Measurements from ENCODE around the gene MAP4K5. TPM values are rescaled to one million over a fixed set of nuclear protein-coding genes. Genes with fewer than 3 reads are reported as not detected.

Gene MAP4K5
- total RNA-seq, 1 experiment from 2014 or later, result 64.8 TPM

DNA sequence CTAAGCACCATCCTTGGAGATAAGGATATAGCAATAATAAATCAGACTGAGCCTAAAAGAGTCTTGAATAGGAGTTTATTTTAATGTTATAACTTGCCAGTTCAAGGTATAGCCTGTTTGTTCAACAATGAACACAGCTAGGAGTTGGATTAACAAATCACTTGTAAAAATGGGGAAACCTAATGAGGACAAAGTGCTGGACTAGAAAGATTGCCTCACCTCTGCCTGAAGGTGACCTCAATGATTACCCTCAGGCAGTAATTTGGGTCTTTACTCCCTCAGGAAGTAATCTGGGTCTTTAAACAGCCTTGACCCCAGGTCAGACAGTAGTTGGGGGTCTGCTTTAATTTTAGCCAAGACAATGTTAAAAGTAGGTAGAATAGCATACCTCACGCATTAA is 100.2 kb downstream of the MAP4K5 start:
- H3K9me3 ChIP-seq (replicated peaks), result no peaks in the 10 kb centered on the region
- H3K4me3 ChIP-seq, result no peak overlapping the region
- no peaks in the 10 kb centered on the region for H3K27me3 ChIP-seq (replicated peaks)
- DNase-seq (ENCODE audit: low read depth in 1 of 2, low spot score in 2 of 2), result no peak
- no peak overlapping the region for H3K27ac ChIP-seq
- peaks cover 9% of the 10 kb centered on the region for H3K4me1 ChIP-seq (replicated peaks)
- peaks cover 48% of the 10 kb centered on the region for H3K36me3 ChIP-seq

DNA sequence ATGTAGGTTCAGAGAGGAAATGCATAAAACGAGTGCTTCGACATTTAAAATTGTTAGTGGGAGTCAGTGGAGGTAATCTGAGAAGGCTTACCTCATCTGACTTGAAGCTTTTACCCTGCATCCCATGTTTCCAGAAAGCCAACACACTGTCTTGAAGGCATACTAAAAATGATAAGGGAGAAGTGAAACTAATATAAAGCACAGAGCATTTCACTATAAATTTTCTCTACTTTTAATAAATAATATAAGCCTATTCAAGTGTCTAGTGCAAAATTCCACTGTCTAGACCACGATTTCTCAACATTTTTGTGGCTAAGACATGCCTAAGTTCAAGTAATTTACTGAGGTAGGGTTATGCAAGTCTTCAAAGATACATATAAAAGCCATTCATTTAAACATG is 106.6 kb downstream of the MAP4K5 start:
- Histone ChIP-seq H3K36me3 (peaks cover 46% of the 10 kb centered on the region), H3K9me3 (replicated peaks) (no peaks in the 10 kb centered on the region), H3K27ac (no peak overlapping the region), H3K4me1 (replicated peaks) (no peaks in the 10 kb centered on the region), H3K4me3 (no peak overlapping the region), H3K27me3 (replicated peaks) (no peaks in the 10 kb centered on the region)
- DNase-seq (ENCODE audit: low read depth in 1 of 2, low spot score in 2 of 2), result no peak

DNA sequence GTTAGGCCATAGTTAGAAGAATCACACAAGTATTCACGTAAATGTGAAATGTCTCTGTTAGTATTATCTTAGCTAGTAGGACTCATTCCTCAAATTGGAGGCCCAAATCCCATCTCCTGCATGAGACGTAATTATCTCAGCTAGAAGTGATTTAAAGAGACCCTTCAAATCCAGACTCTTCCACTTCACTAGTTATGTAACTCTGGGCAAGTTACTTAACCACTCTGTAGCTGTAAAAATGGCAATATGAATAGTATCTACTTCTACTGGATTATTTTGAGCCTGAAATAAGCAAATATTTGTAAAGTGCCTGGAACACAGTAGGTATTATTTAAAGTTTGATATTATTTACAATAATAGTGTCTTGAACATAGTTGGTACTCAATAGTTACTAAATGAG is 107.3 kb downstream of the MAP4K5 start:
- Histone ChIP-seq H3K36me3 (peaks cover 51% of the 10 kb centered on the region), H3K4me3 (no peak overlapping the region), H3K9me3 (replicated peaks) (no peaks in the 10 kb centered on the region), H3K27me3 (replicated peaks) (no peaks in the 10 kb centered on the region), H3K4me1 (replicated peaks) (no peaks in the 10 kb centered on the region), H3K27ac (no peak overlapping the region)
- no peak for DNase-seq (ENCODE audit: low read depth in 1 of 2, low spot score in 2 of 2)

DNA sequence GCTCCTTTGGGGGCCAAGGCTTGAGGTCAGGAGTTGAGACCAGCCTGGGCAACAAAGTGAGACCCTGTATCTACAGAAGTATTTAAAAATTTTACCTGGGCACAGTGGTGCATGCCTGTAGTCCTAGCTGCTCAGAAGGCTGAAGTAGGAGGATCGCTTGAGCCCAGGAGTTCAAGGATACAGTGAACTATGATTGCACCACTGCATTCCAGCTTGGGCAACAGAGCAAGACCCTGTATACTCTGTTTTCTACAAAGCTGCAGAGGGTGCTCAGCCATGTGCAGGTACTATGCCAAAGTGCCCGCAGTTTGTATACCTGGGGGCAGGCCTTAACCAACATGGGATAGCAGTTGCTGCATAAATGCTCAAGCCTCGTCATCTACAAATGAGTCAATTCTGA is 108.8 kb downstream of the MAP4K5 start:
- Histone ChIP-seq H3K4me3 (no peak overlapping the region), H3K4me1 (replicated peaks) (no peaks in the 10 kb centered on the region), H3K9me3 (replicated peaks) (no peaks in the 10 kb centered on the region), H3K36me3 (peaks cover 58% of the 10 kb centered on the region), H3K27me3 (replicated peaks) (no peaks in the 10 kb centered on the region), H3K27ac (no peak overlapping the region)
- no peak for DNase-seq (ENCODE audit: low read depth in 1 of 2, low spot score in 2 of 2)

DNA sequence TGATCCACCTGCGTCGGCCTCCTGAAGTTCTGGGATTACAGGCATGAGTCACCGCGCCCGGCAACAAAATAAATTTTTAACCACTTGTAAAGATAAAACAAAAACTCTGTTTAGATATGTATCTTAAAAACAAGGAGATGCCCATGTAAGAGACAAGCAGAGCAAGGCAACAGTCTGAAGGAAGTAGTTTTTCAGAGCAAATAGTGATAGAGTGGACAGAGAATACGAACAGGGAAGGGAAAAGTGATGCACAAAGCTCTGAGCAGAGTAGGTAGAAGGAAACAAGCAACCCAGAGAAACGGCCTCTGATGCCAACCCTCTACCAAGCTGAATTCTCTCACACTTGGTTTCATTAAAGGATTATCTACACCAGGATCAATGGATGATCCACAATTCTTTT is 110.9 kb downstream of the MAP4K5 start:
- H3K4me3 ChIP-seq, result no peak overlapping the region
- no peaks in the 10 kb centered on the region for H3K9me3 ChIP-seq (replicated peaks)
- no peaks in the 10 kb centered on the region for H3K4me1 ChIP-seq (replicated peaks)
- no peaks in the 10 kb centered on the region for H3K27me3 ChIP-seq (replicated peaks)
- H3K36me3 ChIP-seq, result peaks cover 62% of the 10 kb centered on the region
- no peak overlapping the region for H3K27ac ChIP-seq
- no peak for DNase-seq (ENCODE audit: low read depth in 1 of 2, low spot score in 2 of 2)

DNA sequence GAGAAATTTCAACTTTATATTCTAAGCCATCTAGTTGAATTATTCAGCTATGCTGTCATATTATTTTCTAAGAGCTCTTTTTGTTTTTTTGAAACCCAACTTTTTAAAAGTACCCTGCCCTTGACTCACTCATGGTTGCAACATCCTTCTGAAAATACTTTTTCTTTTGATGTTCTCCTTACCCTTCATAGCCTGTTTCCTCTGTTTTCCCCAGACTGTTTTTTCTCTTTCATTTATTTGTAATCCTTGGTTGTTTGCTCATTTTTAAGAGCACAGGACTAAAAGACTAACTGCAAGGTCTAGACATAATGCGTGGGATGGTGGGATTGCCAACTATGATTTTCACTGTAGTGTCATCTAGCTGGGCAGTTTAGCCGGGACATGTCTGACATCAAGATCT is 114.5 kb downstream of the MAP4K5 start:
- DNase-seq (ENCODE audit: low read depth in 1 of 2, low spot score in 2 of 2), result no peak
- H3K27me3 ChIP-seq (replicated peaks), result no peaks in the 10 kb centered on the region
- H3K9me3 ChIP-seq (replicated peaks), result no peaks in the 10 kb centered on the region
- H3K4me1 ChIP-seq (replicated peaks), result no peaks in the 10 kb centered on the region
- H3K4me3 ChIP-seq, result no peak overlapping the region
- H3K36me3 ChIP-seq, result peaks cover 44% of the 10 kb centered on the region
- H3K27ac ChIP-seq, result no peak overlapping the region

DNA sequence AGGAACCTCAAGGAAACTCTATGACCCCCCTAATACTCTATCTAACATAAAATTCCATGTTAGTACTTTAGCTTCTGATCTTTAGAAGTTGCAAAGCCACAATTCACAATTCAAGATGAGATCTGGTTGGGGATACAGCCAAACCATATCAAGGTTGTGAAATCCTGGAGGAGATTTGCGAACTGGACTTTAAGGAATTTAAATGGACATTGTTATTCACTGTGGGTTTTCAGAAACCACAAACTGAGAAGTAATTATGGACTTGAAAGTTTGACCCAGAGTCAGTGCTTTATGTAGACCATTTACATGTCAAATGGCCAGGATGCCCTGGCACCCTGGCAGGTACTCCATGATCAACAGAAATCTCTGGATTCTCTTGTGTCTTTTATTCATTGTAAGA is 121.4 kb downstream of the MAP4K5 start:
- no peaks in the 10 kb centered on the region for H3K27me3 ChIP-seq (replicated peaks)
- peaks cover 7% of the 10 kb centered on the region; the same call in 1 of the 2 replicates for H3K4me1 ChIP-seq (replicated peaks)
- H3K9me3 ChIP-seq (replicated peaks), result no peaks in the 10 kb centered on the region
- no peak overlapping the region for H3K27ac ChIP-seq
- peaks cover 2% of the 10 kb centered on the region for H3K36me3 ChIP-seq
- H3K4me3 ChIP-seq, result no peak overlapping the region
- no peak for DNase-seq (ENCODE audit: low read depth in 1 of 2, low spot score in 2 of 2)

DNA sequence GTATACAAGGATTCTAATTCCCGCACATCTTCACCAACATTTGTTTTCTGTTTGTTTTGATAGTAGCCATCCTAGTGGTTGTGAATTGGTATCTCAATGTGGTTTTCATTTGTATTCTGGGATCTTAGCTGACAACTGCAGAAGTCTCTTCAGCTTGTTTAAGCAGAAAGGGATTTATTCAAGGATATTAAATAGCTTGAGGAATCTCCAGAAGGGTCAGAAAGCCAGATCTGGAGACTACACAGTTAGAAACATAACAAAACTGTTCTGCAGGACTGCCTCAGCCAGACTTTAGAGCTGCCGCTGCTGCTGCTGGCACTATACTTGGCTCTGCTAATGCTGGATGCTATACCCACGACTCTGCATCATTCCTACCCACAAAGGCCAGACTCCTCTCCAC is 122.3 kb downstream of the MAP4K5 start:
- H3K36me3 ChIP-seq, result no peaks in the 10 kb centered on the region
- peaks cover 7% of the 10 kb centered on the region; the same call in 1 of the 2 replicates for H3K4me1 ChIP-seq (replicated peaks)
- H3K9me3 ChIP-seq (replicated peaks), result no peaks in the 10 kb centered on the region
- DNase-seq (ENCODE audit: low read depth in 1 of 2, low spot score in 2 of 2), result no peak
- no peak overlapping the region for H3K27ac ChIP-seq
- H3K27me3 ChIP-seq (replicated peaks), result no peaks in the 10 kb centered on the region
- no peak overlapping the region for H3K4me3 ChIP-seq

DNA sequence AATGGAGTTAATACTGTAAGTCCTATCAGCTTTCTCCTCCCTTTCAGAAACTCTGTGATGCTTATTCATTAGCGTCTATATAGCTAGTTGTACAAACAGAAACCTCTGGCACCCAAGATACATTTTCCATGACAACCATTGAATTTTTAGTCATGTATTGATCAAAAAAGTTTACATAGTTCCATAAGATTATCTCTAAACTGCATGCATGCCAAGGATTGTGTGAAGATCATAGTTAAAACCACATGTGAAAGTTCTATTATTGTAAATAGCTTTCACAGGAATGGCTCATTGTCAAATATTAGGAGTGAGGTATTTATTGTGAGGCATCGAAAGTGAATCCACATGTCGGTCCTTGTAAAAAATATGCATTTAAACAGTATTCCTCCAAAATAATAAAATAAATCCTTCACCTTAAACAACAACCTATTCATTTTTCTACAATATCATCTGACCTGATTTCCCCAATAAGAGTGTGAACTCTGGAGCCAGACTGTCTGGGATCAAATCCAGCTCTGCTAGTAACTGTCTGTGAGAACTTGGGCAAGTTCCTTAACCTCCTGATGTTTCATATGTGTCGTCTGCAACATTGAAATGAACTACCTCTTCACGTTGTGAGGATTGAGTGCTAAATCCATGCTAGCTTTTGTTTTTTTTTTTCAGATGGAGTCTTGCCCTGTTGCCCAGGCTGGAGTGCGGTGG is 125.1 kb downstream of the MAP4K5 start:
- Histone ChIP-seq H3K27ac (no peak overlapping the region), H3K36me3 (no peaks in the 10 kb centered on the region), H3K4me3 (no peak overlapping the region), H3K4me1 (replicated peaks) (peaks cover 14% of the 10 kb centered on the region), H3K9me3 (replicated peaks) (no peaks in the 10 kb centered on the region), H3K27me3 (replicated peaks) (no peaks in the 10 kb centered on the region)
- no peak for DNase-seq (ENCODE audit: low read depth in 1 of 2, low spot score in 2 of 2)

DNA sequence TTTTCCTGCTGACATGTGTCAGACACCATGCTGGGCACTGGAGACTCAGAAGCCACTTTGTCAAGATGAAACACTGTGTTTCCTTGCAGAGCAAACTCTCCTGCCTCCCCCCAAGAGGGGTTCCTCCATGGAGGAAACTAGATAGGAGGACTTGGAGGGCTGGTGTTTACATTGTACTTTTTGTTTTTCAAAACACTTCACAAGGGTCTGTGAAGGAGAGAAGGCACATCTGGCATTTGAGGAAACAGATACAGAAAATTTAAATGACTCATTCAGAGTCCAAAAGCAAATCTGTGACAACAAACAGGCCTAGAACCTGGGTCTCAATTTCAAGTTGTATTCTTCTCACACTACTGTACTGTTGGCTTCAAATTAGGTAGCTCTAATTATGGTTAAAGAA is 128.9 kb downstream of the MAP4K5 start:
- DNase-seq (ENCODE audit: low read depth in 1 of 2, low spot score in 2 of 2), result no peak
- Histone ChIP-seq H3K27ac (no peak overlapping the region), H3K36me3 (no peaks in the 10 kb centered on the region), H3K4me1 (replicated peaks) (peaks cover 24% of the 10 kb centered on the region), H3K9me3 (replicated peaks) (no peaks in the 10 kb centered on the region), H3K27me3 (replicated peaks) (no peaks in the 10 kb centered on the region), H3K4me3 (no peak overlapping the region)

DNA sequence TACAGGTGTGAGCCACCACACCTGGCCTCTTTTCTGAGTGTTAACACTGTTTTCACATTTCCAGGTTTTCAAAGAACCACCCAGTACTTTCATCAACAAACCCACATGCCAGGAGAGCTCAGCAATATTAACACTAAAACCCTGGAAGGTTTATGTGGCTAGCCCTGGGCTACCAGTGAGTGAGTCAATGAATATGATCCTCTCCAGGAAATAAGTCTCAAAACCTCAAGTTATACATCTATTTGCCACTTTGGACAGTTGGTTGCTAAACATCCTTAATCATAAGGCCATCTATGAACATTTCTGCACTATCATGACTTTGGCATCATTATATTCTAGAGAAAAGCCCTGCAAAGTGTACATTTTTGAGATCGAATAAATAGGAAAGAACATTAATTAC is 129.4 kb downstream of the MAP4K5 start:
- no peaks in the 10 kb centered on the region for H3K36me3 ChIP-seq
- H3K27ac ChIP-seq, result no peak overlapping the region
- no peaks in the 10 kb centered on the region for H3K27me3 ChIP-seq (replicated peaks)
- H3K4me1 ChIP-seq (replicated peaks), result peaks cover 24% of the 10 kb centered on the region
- H3K4me3 ChIP-seq, result no peak overlapping the region
- no peak for DNase-seq (ENCODE audit: low read depth in 1 of 2, low spot score in 2 of 2)
- H3K9me3 ChIP-seq (replicated peaks), result no peaks in the 10 kb centered on the region

DNA sequence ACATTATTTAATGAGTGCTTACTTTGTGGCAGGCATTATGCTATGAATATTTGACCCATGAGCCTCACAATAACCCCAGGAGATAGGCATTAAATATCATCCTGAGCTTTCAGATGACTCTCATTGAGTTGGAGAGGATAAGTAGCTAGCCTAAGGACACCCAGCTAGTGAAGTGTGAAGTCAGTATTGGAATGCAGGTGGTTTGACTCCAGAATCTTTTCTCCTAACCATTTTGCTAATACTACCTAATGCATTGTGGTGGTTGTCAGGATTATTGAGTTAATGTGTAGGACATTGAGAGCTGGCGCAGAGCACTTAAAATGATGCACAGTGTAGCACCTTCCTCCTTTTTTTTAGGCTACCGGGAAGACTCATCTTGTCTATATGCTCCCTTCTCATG is 131.9 kb downstream of the MAP4K5 start:
- Histone ChIP-seq H3K4me3 (no peak overlapping the region), H3K9me3 (replicated peaks) (no peaks in the 10 kb centered on the region), H3K27ac (no peak overlapping the region), H3K36me3 (no peaks in the 10 kb centered on the region), H3K27me3 (replicated peaks) (no peaks in the 10 kb centered on the region), H3K4me1 (replicated peaks) (peaks cover 40% of the 10 kb centered on the region)
- DNase-seq (ENCODE audit: low read depth in 1 of 2, low spot score in 2 of 2), result no peak

DNA sequence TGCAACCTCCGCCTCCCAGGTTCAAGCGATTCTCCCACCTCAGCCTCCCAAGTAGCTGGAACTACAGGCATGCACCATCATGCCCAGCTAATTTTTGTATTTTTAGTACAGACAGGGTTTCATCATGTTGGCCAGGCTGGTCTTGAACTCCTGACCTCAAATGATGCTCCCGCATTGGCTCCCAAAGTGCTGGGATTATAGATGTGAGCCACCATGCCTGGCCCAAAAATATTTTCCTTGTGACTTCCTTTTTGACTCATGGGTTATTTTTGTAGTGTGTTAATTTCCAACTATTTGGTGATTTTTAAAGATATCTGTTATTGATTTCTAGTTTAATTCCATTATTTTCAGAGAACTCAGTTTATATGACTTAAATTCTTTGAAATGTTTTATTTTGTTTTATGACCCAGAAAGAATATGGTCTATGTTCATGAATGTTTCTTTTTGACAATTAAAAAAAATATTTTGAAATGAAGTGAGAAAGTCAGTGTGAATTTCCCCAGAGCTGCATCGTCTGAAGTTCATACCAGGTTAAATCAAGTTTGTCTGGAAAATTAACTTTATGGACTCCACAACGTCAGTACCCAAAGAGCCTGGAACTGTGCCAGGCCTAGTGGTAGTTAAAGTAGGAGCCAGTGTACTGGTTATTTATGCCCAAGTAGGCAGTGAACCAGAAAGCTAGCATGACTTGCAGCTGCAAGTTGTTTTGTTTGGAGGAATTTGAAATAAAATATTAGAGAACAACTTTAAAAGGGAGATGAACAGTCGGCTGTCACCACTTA is 132.9 kb downstream of the MAP4K5 start:
- Histone ChIP-seq H3K27me3 (replicated peaks) (no peaks in the 10 kb centered on the region), H3K4me1 (replicated peaks) (peaks cover 40% of the 10 kb centered on the region), H3K27ac (no peak overlapping the region), H3K4me3 (no peak overlapping the region), H3K36me3 (no peaks in the 10 kb centered on the region), H3K9me3 (replicated peaks) (no peaks in the 10 kb centered on the region)
- peak in 1 of 2 experiments; percentile 48 for DNase-seq (ENCODE audit: low read depth in 1 of 2, low spot score in 2 of 2)

DNA sequence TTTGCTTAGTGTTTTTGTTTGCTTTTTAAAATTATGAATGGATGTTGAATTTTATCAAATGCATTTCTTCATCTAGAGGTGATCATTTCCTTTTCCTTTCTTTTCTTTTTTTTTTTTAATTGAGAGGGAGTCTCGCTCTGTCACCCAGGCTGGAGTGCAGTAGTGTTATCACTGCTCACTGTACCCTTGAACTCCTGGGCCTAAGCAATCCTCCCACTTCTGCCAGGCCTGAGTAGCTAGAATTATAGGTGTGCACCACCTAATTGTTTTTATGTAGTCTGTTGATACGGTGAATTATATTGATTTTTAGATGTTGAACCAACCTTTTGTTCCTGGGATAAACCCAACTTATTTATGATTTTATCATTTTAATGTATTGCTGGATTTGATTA is 134.2 kb downstream of the MAP4K5 start:
- Histone ChIP-seq H3K27ac (no peak overlapping the region), H3K9me3 (replicated peaks) (no peaks in the 10 kb centered on the region), H3K4me1 (replicated peaks) (peaks cover 36% of the 10 kb centered on the region), H3K4me3 (no peak overlapping the region), H3K36me3 (no peaks in the 10 kb centered on the region; the same call in 1 of the 2 replicates), H3K27me3 (replicated peaks) (no peaks in the 10 kb centered on the region)
- no peak for DNase-seq (ENCODE audit: low read depth in 1 of 2, low spot score in 2 of 2)

All from SJSA1 (cell line).